Measurements from ENCODE around the gene IGF2R.

GRCh38 chr6:160085226-160085625 is 116.3 kb downstream of the IGF2R start:
- TF ChIP-seq POLR2A (IDR thresholded peaks at IDR 0.05; ENCODE audit: low read depth, low read length): no peak
- no peak for TF ChIP-seq TAF1 (IDR thresholded peaks at IDR 0.05; ENCODE audit: borderline replicate concordance, low read depth, low read length)

Data from GM12892 (cell line).